ENCODE data around the gene FOXRED1. TPM values are rescaled to one million over a fixed set of nuclear protein-coding genes. Genes with fewer than 3 reads are reported as not detected.

Gene FOXRED1
- total and polyA plus RNA-seq, 2 of the 13 experiments (the other 11 are each of a cell fraction or from before 2014, with no cell fraction given), result 29.6 to 42.9 TPM

DNA sequence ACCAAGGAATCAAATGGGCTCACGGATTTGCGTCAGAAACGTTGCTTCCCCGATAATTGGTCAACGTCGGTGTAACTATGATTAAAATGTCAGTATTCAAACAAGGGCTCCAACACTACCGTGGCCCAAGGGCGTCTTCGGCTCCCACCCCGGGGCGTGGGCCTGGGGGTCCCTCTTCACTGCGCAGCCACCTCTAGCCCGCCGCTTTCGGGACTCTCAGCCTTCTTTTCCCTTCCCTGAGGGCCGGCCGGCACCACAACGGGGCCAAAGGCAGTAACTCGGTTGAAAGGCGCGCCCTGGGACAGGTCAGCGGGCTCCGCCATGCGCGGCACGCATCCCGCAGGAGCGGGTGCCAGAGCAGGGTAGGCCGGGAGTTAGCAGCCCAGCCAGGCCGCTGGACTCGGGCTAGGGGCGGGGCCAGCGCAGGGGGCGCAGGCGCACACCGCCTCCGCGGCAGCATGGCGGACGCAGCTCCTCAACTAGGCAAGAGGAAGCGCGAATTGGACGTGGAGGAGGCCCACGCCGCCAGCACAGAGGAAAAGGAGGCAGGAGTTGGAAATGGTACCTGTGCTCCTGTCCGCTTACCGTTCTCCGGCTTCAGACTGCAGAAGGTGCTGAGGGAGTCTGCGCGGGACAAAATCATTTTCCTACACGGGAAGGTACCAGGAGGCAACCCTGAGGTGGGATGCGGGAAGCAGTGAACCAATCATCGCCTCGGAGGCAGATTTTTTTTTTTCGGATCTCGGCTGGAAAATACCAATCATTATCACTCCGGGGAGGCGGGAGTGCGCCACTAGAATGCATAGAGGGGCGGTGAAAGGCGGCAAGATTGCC is 34.9 kb downstream of the FOXRED1 start, which contains the start of gene DCPS (continued):
- TF ChIP-seq EHMT2 (IDR thresholded peaks at IDR 0.05; ENCODE audit: borderline replicate concordance, low read depth, low read length) (no peak), MEF2D (CRISPR knock-in tag; IDR thresholded peaks at IDR 0.05) (0 out of 2 replicates have a peak, but pooled peaks have one; percentile 17), ZNF792 (CRISPR knock-in tag; IDR thresholded peaks at IDR 0.05) (0 out of 2 replicates have a peak, but pooled peaks have one; percentile 76), MXD4 (CRISPR knock-in tag; IDR thresholded peaks at IDR 0.05) (peak; percentile 96), AKAP8 (CRISPR knock-in tag; IDR thresholded peaks at IDR 0.05) (peak; percentile 90), NFE2 (CRISPR knock-in tag; IDR thresholded peaks at IDR 0.05) (no peak), TCF7L2 (IDR thresholded peaks at IDR 0.05; ENCODE audit: low read depth, low read length) (no peak), ZNF3 (CRISPR knock-in tag; IDR thresholded peaks at IDR 0.05) (0 out of 2 replicates have a peak, but pooled peaks have one; percentile 42), ZNF547 (CRISPR knock-in tag; IDR thresholded peaks at IDR 0.05) (peak; percentile 98), ETV6 (CRISPR knock-in tag; conservative IDR thresholded peaks at IDR 0.05) (peak; percentile 85), ZFP41 (CRISPR knock-in tag; IDR thresholded peaks at IDR 0.05; ENCODE audit: borderline replicate concordance) (no peak; the same call in 1 of the 2 replicates), EZH2 (conservative IDR thresholded peaks at IDR 0.05; ENCODE audit: low read depth, low read length) (no peak), ZNF607 (CRISPR knock-in tag; IDR thresholded peaks at IDR 0.05; ENCODE audit: borderline replicate concordance) (peak; percentile 96), BHLHE40 (IDR thresholded peaks at IDR 0.05; ENCODE audit: low read length) (no peak), SKI (IDR thresholded peaks at IDR 0.05; ENCODE audit: partially characterized antibody) (no peak), ZNF768 (CRISPR knock-in tag; IDR thresholded peaks at IDR 0.05) (peak; percentile 90), ZNF10 (CRISPR knock-in tag; IDR thresholded peaks at IDR 0.05; ENCODE audit: borderline replicate concordance, low read depth) (no peak), ZFAT (CRISPR knock-in tag; conservative IDR thresholded peaks at IDR 0.05) (0 out of 2 replicates have a peak, but pooled peaks have one; percentile 48), BRD4 (CRISPR knock-in tag; IDR thresholded peaks at IDR 0.05) (peak; percentile 95), ZNF766 (CRISPR knock-in tag; IDR thresholded peaks at IDR 0.05; ENCODE audit: borderline replicate concordance) (0 out of 2 replicates have a peak, but pooled peaks have one; percentile 76), THYN1 (CRISPR knock-in tag; IDR thresholded peaks at IDR 0.05; ENCODE audit: borderline replicate concordance, low read depth) (no peak), ZNF549 (CRISPR knock-in tag; IDR thresholded peaks at IDR 0.05) (no peak), ZKSCAN5 (CRISPR knock-in tag; IDR thresholded peaks at IDR 0.05) (0 out of 2 replicates have a peak, but pooled peaks have one; percentile 46), ZNF17 (CRISPR knock-in tag; IDR thresholded peaks at IDR 0.05) (no peak)
- TF ChIP-seq, protein P1, sequence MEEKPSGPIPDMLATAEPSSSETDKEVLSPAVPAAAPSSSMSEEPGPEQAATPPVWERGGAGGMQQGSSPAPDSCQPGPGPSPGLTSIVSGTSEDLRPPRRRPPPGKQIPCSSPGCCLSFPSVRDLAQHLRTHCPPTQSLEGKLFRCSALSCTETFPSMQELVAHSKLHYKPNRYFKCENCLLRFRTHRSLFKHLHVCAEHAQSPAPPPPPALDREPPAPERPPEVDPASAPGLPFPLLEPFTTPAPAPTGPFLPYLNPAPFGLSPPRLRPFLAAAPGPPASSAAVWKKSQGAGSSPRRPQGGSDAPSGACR (CRISPR knock-in tag; IDR thresholded peaks at IDR 0.05), result peak; percentile 41; the same call in 1 of the 2 replicates
- TF ChIP-seq, protein P2, sequence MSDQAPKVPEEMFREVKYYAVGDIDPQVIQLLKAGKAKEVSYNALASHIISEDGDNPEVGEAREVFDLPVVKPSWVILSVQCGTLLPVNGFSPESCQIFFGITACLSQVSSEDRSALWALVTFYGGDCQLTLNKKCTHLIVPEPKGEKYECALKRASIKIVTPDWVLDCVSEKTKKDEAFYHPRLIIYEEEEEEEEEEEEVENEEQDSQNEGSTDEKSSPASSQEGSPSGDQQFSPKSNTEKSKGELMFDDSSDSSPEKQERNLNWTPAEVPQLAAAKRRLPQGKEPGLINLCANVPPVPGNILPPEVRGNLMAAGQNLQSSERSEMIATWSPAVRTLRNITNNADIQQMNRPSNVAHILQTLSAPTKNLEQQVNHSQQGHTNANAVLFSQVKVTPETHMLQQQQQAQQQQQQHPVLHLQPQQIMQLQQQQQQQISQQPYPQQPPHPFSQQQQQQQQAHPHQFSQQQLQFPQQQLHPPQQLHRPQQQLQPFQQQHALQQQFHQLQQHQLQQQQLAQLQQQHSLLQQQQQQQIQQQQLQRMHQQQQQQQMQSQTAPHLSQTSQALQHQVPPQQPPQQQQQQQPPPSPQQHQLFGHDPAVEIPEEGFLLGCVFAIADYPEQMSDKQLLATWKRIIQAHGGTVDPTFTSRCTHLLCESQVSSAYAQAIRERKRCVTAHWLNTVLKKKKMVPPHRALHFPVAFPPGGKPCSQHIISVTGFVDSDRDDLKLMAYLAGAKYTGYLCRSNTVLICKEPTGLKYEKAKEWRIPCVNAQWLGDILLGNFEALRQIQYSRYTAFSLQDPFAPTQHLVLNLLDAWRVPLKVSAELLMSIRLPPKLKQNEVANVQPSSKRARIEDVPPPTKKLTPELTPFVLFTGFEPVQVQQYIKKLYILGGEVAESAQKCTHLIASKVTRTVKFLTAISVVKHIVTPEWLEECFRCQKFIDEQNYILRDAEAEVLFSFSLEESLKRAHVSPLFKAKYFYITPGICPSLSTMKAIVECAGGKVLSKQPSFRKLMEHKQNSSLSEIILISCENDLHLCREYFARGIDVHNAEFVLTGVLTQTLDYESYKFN (CRISPR knock-in tag; conservative IDR thresholded peaks at IDR 0.05), result peak; percentile 56; the same call in 1 of the 2 replicates
- TF ChIP-seq, protein P3, sequence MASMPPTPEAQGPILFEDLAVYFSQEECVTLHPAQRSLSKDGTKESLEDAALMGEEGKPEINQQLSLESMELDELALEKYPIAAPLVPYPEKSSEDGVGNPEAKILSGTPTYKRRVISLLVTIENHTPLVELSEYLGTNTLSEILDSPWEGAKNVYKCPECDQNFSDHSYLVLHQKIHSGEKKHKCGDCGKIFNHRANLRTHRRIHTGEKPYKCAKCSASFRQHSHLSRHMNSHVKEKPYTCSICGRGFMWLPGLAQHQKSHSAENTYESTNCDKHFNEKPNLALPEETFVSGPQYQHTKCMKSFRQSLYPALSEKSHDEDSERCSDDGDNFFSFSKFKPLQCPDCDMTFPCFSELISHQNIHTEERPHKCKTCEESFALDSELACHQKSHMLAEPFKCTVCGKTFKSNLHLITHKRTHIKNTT (CRISPR knock-in tag; IDR thresholded peaks at IDR 0.05), result no peak

All from HepG2 (cell line).